Measurements from ENCODE around the gene RNASE13.

- TF ChIP-seq CTCF (IDR thresholded peaks at IDR 0.05) (no peak), EP300 (IDR thresholded peaks at IDR 0.05) (no peak), POLR2AphosphoS5 (IDR thresholded peaks at IDR 0.05) (no peak)
Measured at GRCh38 chr14:21063479-21063878, 28.9 kb upstream of the RNASE13 start.
